Glomerular endothelial cell (primary cell): ENCODE data around the gene FAM181A. TPM values are rescaled to one million over a fixed set of nuclear protein-coding genes. Genes with fewer than 3 reads are reported as not detected.

Source experiments
- DNase-seq: peaks from one replicate; pipeline ENCODE4 v3.0.0-alpha.2; 2011; ENCODE audit warnings: low read depth, low spot score; ENCODE audit errors: extremely low read depth
- total RNA-seq: library from RNA; depleted of rRNA; stranded (reverse); fragments of >200 nt; gene quantifications from 2 replicates; pipeline ENCODE4 v1.2.3, GENCODE V29; 2015

FAM181A gene
- total RNA-seq, 1 donor from 2014 or later = not detected

DNA sequence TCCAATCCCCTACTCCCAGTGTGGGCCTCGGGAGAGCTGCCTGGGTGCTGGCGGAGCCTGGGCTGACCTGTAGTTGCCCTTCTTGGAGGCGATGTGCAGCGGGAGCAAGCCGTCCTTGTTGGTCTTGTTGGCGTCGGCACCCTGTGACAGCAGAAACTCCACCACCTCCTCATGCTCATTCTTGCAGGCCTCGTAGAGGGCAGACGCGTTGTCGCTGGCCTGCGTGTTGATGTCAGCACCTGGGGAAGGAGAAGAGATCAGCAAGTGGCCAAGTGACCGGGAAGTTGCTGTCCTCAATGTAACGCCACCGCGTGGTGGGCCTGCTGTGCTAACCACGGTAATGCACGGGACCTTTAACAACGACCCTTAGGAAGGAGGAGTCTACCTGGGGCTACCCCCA lies 20.1 kb downstream of the FAM181A start:
- no peak for DNase-seq

GRCh38 chr14:93949511-93950075 lies 22.4 kb downstream of the FAM181A start:
- DNase-seq = no peak

- no peak for DNase-seq
Measured at GRCh38 chr14:93950948-93951634, 23.9 kb downstream of the FAM181A start.

DNA sequence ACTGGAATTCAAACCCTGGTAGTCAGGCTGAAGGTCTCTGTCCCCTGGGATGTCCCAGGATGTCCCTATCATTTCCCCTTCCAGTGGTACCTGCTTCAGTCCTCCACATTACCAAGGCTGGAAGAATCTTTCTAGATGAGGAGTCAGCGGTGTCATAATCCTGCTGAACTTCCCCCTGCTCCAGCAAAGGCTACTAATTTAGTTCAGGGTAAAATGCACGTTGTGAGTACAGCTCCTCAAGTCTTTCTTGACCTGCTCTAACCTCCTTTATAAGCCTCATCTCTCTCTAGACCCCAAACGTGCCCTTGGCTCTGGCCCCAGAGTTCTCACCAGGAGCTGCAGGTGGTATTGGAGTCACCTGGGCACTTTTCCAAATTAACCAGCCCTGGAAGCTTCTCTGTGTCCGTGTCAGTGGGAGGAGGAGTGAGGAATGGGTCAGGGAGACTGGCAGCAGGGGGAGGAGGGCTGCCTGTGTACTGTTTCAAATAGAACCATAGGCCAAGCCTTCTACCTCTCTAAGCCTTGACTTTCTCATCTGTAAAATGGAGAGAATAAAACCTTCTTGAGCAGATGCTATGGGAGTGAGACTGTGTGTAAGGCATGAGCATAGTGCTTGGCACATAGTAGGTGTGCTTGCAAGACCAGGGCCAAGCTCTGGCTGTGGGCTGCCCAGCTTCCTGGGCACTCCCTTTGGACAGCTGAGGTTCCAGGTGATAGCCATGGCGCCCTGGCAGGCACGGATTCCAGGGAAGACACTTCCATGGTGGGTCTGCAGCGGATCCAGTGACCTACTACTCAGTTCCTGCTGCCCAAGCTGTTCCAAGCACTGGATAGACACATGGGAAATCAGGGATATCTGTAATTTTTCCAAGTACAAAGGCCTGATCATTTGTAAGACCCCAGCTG lies 24.7 kb downstream of the FAM181A start:
- no peak for DNase-seq

- DNase-seq = no peak
Measured at GRCh38 chr14:93952829-93953228, 25.7 kb downstream of the FAM181A start.

DNA sequence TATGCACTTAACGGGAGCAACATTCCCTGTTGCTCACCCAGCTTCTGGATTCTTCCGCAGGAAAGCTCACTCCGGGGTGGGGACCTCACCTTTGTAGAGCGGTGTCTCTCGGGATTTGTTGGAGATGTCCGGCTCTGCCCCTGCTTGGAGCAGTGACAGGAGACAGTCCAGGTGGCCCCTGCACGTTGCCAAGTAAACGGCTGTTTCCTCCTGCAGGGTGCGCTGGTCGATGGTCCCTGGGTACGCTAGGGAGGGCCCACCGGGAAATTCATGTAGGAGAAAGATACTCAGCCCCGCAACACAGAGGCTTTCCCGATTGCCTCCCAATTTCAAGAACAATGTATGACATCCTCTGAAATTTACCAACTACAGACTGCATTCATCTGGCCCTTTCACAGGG lies 26.1 kb downstream of the FAM181A start:
- DNase-seq = no peak

DNA sequence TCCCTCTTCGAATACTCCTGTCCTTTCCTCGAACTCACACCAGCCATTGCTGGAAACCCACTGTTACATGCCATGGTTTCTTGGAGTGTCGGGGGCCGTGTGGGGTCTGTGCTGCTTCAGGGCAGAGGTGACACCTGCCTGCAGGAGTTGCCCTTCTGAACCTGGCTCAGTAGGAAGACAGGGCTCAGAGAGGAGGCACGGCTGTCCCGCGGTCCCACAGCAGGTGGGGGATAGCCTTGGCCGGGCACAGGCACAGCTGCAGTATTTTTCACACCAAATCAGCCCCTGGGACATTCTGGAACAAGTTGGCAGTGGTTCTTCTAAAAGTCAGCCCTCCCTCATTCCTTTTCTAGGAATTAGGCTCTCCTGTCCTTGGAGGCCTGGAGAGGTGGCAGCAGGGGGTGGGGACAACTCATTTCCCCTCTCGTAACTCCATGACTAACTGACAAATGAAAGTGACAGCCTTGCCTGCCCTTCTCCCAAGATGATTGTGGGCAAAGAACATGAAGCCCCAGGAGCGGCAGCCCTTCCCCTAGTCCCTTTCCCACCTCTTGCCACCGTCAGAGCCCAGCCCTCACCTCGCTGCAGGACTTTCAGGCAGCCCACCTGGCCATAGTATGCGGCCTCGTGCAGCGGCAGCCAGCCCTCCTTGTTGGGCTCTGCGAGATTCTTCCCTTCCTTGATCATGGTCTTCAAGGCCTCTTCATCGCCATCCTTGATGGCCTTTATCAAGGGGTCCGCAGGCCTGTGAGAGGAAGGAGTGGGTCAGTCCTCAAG lies 26.8 kb downstream of the FAM181A start:
- no peak for DNase-seq

DNA sequence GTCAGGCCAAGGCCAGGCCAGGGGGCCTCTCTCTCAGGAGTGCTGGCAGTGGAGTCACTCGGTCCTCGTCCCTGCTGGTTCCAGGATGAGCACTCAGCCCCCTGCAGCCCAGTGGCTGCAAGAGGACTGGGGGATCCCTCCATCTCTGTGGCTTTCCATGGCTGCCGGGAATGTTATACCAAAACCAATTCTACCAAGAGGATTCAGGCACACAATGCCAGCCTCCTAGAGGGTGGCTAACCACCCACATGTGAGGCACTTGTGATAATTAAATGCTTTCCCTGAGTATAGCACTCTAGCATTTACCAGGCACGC lies 27.3 kb downstream of the FAM181A start:
- DNase-seq = no peak

DNA sequence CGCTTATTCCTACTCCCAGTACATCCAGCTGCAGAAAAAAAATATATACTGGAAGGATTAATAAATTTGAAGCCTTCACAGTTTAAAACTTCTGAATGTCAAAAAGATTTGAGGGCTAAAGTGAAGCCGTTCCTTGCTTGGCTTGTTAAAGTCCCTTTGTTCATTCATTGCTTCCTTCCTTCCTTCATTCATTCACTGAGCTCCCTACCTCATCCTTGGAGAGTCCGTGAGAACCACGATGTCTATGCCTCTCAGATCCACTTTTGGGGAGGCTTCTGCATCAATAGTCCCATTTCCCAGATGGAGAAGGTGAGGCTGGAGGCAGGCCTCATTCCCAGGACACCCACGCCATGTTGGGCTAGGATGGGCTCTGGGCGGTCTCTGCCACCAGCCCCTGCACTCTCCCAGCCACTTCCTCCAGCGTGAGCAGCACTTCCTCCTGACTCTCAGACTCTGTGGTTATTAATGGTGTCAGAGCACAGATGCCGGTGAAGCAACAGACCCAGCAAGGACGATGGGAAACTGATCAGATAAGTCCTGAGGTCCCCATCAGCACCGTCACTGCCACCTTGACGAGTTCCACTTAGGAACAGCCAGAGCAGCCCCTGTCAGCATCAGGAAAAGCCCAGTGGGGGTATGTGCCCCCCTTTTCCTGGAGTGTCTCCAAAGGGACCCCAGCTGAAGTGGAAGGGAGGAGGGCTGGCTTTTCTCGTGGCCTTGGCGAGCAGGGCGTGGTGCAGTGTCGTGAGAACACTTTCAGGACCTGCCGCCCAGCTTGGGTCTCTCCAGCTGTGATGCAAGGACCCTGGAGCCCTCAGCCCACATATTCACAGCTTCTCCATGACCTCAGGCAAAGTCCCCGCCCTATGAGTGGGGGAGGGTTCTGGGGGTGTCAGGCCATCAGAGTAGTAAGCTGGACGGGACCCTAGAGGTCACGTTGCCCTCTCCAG lies 28.0 kb downstream of the FAM181A start:
- DNase-seq = no peak

GRCh38 chr14:93955850-93956481 lies 28.8 kb downstream of the FAM181A start:
- no peak for DNase-seq

- no peak for DNase-seq
Measured at GRCh38 chr14:93956514-93957332, 29.6 kb downstream of the FAM181A start.

GRCh38 chr14:93957333-93957710 lies 30.2 kb downstream of the FAM181A start:
- DNase-seq = no peak

DNA sequence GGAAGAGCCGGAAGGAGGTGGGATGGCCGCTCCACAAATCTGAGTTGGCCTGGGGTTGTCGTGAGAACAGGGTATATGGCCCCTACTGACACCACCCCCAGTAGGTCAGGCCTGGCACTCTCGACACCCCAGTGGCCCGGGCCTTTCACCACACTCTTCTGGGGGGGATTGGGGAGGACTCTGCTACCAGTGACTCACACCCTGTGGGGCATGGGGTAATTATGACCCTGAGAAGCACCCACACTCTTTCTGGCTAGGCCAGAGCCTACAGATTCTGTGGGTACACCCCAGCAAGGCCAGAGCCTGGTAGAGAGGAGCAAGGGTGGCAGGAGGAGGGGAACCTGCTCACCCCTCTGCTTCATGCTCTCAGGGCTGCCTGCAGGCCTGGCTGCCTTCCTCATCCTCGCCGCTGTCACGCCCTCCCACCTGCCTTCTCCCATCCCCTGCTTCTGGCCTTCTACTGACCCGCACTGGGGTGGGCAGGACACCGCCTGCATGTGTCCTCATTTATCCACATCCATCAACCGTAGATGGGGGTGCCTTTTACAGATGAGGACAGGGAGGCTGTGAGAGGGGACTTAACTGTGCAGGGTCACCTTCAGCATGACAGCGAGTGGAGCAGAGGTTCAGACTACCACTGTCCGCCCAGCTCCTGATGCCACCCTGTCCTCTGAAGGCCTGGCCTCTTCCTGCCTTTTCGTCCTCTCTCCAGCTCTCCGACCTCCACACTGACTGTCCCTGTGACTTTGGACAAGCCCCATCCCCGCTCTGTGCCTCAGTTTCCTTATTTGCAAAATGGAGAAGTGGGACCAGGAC lies 30.8 kb downstream of the FAM181A start:
- DNase-seq = no peak

DNA sequence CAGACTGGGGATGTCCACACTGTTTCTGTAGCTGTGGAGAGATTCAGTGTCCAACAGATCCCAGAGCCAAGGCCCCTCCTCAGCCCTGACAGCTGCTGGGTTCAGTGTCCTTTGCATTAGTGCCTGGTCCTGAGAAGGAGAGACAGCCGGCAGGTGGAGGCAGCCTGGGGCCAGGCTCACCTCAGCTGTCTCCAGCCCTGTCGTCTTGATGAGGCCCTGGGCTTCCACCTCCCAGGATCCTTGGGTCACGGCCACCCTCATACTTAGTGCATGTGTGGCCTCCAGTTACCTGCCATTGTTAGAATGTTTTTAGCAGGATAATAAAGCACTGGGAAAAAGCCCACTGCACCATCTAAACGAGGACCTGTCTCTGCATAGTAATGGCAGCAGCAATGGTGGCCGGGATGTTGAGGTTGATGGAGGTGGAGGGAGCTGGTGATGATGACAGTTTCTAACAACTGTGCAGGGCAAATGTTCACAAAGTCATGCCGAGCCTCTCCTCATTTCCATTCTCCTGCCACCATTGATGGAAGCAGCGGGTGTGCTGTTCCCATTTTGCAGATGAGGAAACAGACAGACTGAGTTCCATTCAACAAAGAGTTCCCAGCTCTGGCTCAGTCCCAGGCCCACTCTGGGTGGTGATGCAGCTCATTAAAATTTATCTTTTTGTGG lies 31.6 kb downstream of the FAM181A start:
- DNase-seq = no peak

DNA sequence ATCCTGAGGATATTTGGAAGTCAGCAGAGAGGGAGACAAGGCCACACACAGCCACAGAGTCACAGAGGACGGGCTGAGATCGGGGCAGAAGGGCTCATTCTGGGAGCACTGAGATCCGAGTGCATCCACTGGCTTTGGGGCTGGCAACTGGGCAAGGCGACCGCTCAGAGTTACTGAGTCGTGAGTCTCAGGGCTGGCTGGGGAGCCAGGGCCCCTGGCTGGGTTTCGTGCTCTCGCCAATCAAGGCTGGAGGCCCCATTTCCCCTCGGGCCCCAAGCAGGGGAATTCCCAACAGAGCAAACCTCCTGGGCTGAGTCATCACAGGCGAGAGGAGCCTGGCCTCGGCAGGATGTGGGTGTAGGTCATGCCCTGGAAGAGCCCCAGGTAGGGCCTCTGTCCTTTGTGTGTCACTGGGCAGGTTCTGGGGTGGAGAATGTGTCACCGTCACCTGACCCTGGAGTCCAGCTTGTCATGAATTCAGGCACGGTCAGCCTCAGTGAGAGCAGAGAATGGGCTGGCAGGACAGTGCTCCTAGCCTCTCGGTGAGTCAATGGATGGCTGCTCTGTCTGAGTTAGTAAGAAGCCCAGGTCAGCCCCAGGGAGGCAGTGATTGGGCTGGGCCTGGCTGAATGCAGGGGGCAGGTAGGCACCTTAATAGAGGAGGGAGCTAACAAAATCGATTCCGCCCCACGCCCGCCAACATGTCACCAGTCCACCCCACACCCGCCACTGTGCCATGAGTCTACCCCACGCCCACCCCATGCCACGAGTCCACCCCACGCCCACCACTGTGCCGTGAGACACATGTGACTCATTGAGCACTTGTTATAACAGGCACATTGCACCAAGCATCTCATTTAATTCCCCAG lies 32.3 kb downstream of the FAM181A start:
- DNase-seq = peak; percentile 22

DNA sequence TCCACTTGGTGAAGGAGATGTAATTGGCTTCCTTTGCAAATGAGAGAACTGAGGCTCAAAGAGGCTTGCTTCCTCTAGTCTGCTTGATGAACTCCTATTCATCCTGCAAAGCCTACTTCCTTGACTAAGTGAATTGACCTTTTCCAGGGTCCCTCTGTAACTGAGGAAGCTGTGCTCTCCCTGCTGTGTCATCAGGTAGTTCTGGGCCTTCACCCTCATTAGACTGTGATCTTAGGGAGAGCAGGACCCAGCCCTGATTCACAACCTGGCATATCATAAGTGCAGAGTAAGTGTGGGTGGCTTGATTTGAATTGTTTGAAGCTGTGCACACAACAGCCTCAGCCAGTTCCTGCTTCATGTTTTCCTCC lies 32.9 kb downstream of the FAM181A start:
- DNase-seq = no peak
